Fibroblast of pulmonary artery (primary cell): ENCODE results near the gene JUNB.

Experiments
- DNase-seq: peaks from one replicate; pipeline ENCODE4 v3.0.0-alpha.2; 2010; ENCODE audit warnings: low read depth
- H3K4me3 ChIP-seq: replicated peaks from 2 replicates; pipeline ENCODE4 v1.5.1; 2011; ENCODE audit warnings: low read depth, mild to moderate bottlenecking, control low read depth, low read length, moderate library complexity
- CTCF ChIP-seq: IDR thresholded peaks from 2 replicates; pipeline ENCODE4 v1.5.1; 2011; ENCODE audit warnings: mild to moderate bottlenecking, control low read depth, low read length, inconsistent platforms; ENCODE audit errors: missing control alignments

The JUNB gene

DNA sequence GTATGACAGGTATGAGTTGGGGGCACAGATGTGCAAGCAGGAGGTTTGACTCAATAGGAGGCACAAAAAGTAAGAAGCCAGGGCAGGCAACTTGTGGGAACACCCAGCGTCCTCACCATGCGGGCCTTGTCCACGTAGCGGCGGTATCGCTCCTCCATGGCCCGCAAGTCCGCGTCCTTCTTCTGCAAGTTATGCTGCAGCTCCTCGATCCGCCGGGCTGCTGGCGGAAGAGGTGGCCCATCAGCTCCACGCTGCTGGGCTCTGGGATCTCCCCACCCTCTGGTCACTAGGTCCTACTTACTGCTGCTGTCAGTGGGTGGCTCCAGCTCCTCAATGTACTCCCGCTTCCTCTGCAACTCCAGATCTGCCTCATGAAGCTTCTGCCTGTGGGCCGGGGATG, 26.6 kb upstream of the JUNB start:
- no peak overlapping the region for H3K4me3 ChIP-seq
- no peak for TF ChIP-seq CTCF
- no peak for DNase-seq

- TF ChIP-seq CTCF, result peak; percentile 69
- peak overlapping the region; percentile 60 for H3K4me3 ChIP-seq
- peak; percentile 81 for DNase-seq
Observed at GRCh38 chr19:12766051-12766521, 25.2 kb upstream of the JUNB start.

- TF ChIP-seq CTCF, result no peak
- no peak overlapping the region for H3K4me3 ChIP-seq
- DNase-seq, result no peak
Observed at GRCh38 chr19:12767150-12767549, 24.1 kb upstream of the JUNB start.

DNA sequence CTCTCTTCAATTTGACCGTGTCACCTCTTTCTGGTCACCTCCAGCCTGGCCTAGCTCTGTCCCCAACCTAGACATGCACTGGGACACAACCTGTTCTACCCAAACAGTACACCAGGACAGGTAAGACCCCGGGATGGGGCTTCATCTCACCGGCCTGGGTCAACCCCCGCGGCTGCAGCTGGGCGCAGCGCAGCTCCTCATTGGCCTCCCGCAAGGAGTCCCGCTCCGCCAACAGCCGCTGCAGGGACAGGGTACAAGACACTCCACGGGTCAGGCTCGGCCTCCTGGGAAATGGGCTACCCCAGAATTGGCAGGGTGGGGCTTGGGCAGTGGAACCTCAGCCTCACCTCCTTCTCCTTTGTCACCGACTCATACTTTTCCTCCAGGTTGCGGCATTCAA, 23.6 kb upstream of the JUNB start:
- no peak for DNase-seq
- no peak overlapping the region for H3K4me3 ChIP-seq
- no peak for TF ChIP-seq CTCF

DNA sequence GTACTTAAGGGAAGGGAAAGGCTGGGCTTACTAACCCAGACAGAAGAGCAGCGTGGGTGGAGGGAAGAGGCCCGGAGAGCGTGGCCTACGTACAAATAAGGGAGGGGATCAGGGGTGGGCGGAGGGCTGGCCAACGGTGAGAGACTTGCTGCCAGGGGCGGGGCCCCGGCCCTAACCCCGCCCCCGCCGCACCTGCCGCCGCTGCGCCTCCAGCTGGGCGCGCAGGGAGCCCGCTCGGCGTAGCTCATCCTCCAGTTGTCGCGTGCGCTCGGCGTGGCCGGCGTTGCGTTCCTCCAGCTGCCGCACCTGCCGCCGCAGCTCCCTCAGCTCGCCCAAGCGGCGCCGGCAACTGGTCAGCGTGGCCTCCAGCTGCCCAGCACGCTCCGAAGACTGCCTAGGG, 21.6 kb upstream of the JUNB start:
- H3K4me3 ChIP-seq, result no peak overlapping the region
- TF ChIP-seq CTCF, result no peak
- no peak for DNase-seq

DNA sequence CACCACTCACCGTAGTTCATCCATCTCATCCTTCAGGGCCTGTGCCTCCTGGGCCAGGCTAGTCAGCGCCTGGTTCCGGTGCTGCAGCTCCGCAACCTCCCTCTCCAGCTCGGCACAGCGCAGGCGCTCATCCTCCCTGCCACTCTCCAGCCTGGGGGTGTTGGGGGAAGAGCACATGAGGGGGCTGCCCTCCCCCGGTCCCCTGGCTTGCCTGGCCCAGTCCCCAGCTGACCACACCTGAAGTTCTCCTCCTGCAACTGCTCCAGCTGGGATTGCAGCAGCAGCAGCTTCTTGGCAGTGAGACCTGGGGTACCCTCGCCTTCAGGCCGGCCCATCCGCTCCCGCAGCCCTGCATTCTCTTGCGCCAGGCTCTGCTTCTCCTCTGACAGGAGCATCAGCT, 20.4 kb upstream of the JUNB start:
- no peak overlapping the region for H3K4me3 ChIP-seq
- no peak for DNase-seq
- TF ChIP-seq CTCF, result no peak

DNA sequence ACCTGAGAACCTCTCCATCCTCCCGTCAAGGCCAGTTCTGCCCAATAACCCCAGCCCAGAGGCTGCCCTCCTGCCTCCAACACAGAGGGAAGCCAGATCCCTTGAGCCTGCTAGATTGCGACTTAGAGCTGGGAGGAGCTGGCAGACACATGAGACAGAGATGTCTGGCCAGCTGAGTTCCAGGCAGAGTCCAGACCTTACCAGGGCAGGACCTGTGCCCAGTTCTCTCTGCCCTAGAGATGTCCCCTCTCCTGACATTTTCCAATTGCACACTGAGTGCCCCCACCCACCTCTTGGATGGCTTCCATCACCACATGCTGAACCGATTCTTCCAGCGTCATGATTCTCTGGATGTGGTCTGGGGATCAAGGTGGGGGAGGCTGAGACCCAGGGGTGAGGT, 19.0 kb upstream of the JUNB start:
- no peak for TF ChIP-seq CTCF
- H3K4me3 ChIP-seq, result no peak overlapping the region
- DNase-seq, result no peak
